Measurements from ENCODE around the gene RNU2-63P. TPM values are rescaled to one million over a fixed set of nuclear protein-coding genes. Genes with fewer than 3 reads are reported as not detected.

Gene RNU2-63P
- total RNA-seq = not detected in 2 replicates

GRCh38 chr2:88016086-88016959 lies at the start of gene RNU2-63P:
TSS of gene RNU2-63P (minus strand) at chr2:88016547.

GRCh38 chr2:88055371-88056128 lies 39.2 kb upstream of the RNU2-63P start, which contains the start of gene KRCC1:
TSS of gene KRCC1 (minus strand) at chr2:88055783. CDS start at chr2:88028563, 27,220 bp downstream.

Other genes with a start within 250 kb of the RNU2-63P start
- gene RGPD2, start 190.8 kb downstream of the RNU2-63P start, total RNA-seq = 0.25 and 0.44 TPM in 2 replicates
- 20.9 and 21.7 TPM in 2 replicates for gene KRCC1, start 39.2 kb upstream of the RNU2-63P start, total RNA-seq
- gene SMYD1, start 51.3 kb upstream of the RNU2-63P start, total RNA-seq = not detected in 2 replicates
- not detected in 2 replicates for gene FABP1, start 111.5 kb upstream of the RNU2-63P start, total RNA-seq
- 10.0 and 15.6 TPM in 2 replicates for gene THNSL2, start 153.8 kb upstream of the RNU2-63P start, total RNA-seq